Transverse colon (tissue), 4 donors: ENCODE data around the gene GABRP.

ENCODE experiments used
- CTCF ChIP-seq, 5 experiments: fragments of 200-600 bp in 3 of 5; fragments of 450-650 bp in 2 of 5; sonication (generic) in 3 of 5; IDR thresholded peaks; 1 replicate in 2 of 5; 2 replicates in 3 of 5; pipeline ENCODE4 v1.5.1; 2016 to 2017; ENCODE audit warnings: antibody characterized with exemption in 5 of 5, inconsistent platforms in 3 of 5, mild to moderate bottlenecking in 2 of 5, moderate library complexity in 1 of 5
- EP300 ChIP-seq: sonication (generic); formaldehyde crosslinking; IDR thresholded peaks from one replicate; pipeline ENCODE4 v1.6.1; 2017; ENCODE audit warnings: antibody characterized with exemption, low read depth
- POLR2A ChIP-seq: fragments of 450-650 bp; IDR thresholded peaks from one replicate; pipeline ENCODE4 v1.6.1; 2016; ENCODE audit warnings: antibody characterized with exemption, mild to moderate bottlenecking, moderate library complexity
- POLR2AphosphoS5 ChIP-seq, 3 donors: sonication (generic); formaldehyde crosslinking; IDR thresholded peaks; one replicate each; pipeline ENCODE4 v1.6.1; 2016; ENCODE audit warnings: antibody characterized with exemption in 3 of 3

GRCh38 chr5:170783498-170784247 is at the start of gene GABRP:
- TF ChIP-seq CTCF (IDR thresholded peaks at IDR 0.05) (no peak), EP300 (no peak), POLR2AphosphoS5 (IDR thresholded peaks at IDR 0.05) (no peak), POLR2A (no peak)
